BLaER1 treated with 17β-estradiol and CSF1 and Interleukin-3, amounts not matched to agents 10 nM and 100 nM (cell line): ENCODE measurements around the gene EPSTI1.

Experiments used
- H3K27ac ChIP-seq, 11 experiments: shearing (Covaris generic); formaldehyde crosslinking; 2 replicates each; pipeline ENCODE4 v1.8.1; 2022
- H3K27me3 ChIP-seq, 11 experiments: shearing (Covaris generic); formaldehyde crosslinking; 2 replicates each; pipeline ENCODE4 v1.8.1; 2022
- H3K36me3 ChIP-seq, 11 experiments: shearing (Covaris generic); formaldehyde crosslinking; 2 replicates each; pipeline ENCODE4 v1.8.1; 2022
- H3K4me1 ChIP-seq, 10 experiments: shearing (Covaris generic); formaldehyde crosslinking; 2 replicates each; pipeline ENCODE4 v1.8.1; 2022
- H3K4me2 ChIP-seq, 11 experiments: shearing (Covaris generic); formaldehyde crosslinking; 2 replicates each; pipeline ENCODE4 v1.8.1; 2022
- H3K4me3 ChIP-seq, 10 experiments: shearing (Covaris generic); formaldehyde crosslinking; 2 replicates each; pipeline ENCODE4 v1.8.1; 2022
- H3K9ac ChIP-seq, 11 experiments: shearing (Covaris generic); formaldehyde crosslinking; 2 replicates each; pipeline ENCODE4 v1.8.1; 2022
- H3K9me3 ChIP-seq, 11 experiments: shearing (Covaris generic); formaldehyde crosslinking; replicated peaks in 1 of 11; 2 replicates each; pipeline ENCODE4 v1.8.1; 2022
- H4K20me1 ChIP-seq, 11 experiments: shearing (Covaris generic); formaldehyde crosslinking; 2 replicates each; pipeline ENCODE4 v1.8.1; 2022
- Cebpa-rat ChIP-seq, 11 experiments: shearing (Covaris generic); IDR thresholded peaks; 2 replicates each; pipeline ENCODE4 v1.8.1; 2022

Gene EPSTI1

DNA sequence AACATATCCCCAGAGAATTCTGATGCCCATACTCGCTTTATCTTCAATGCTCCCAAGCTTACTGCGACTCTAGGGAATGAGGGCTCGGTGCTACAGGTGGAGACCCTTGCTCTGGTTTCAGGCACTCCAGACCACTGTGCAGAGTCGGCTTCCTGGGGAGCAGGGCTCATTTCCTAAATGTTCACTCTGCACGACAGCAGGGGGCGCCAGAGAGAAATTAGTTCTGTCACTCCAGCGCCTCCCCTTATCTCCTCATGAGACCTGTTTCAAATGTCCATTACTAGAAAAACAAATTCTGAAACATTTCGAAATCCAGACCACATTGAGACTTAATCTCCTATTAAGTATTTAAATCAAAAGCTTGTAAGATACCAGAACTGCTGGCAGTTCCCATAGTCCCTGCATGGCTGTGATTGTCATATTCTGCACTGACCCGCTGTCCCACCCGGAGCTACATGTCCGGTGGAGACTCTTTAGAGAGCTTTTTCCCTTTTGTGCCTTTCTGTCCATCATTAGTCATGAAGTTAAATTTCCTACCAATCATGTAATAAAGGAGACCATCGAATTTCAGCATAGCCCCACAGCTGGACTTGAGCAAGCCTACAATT, 22.4 kb downstream of the EPSTI1 start:
- H3K4me1 ChIP-seq: no peaks in the 10 kb centered on the region
- no peaks in the 10 kb centered on the region for H3K9me3 ChIP-seq
- H3K27ac ChIP-seq: no peak overlapping the region
- no peak overlapping the region for H3K4me2 ChIP-seq
- no peak for TF ChIP-seq Cebpa-rat (IDR thresholded peaks at IDR 0.05)
- H3K9ac ChIP-seq: no peak overlapping the region
- no peaks in the 10 kb centered on the region; a peak in 1 of 22 replicates for H4K20me1 ChIP-seq
- H3K36me3 ChIP-seq: peaks cover 0 to 30% (median 0%) of the 10 kb centered on the region in 11 experiments; a peak in 3 of 22 replicates
- H3K27me3 ChIP-seq: no peaks in the 10 kb centered on the region
- H3K4me3 ChIP-seq: no peak overlapping the region

DNA sequence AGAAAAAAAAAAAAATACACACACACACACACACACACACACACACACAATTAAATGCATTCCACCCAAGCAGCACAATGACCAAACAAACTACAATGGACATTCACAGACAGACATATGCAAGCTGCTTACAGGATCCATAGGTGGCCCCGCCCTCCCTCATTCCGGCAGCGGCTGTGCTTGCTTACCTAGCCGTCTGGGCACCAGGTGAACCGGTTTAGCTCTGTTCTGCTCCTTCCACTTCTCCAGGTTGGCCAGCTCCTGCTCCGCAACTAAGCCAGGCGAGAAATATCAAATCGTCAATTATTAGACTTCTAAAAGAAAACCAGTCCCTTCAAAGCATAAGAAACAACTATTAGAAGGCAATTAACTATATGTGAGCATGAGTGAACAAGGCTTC, 23.1 kb downstream of the EPSTI1 start:
- peaks cover 0 to 37% (median 0%) of the 10 kb centered on the region in 11 experiments; a peak in 4 of 22 replicates for H3K36me3 ChIP-seq
- H3K27me3 ChIP-seq: no peaks in the 10 kb centered on the region
- H3K4me2 ChIP-seq: no peak overlapping the region
- no peaks in the 10 kb centered on the region for H3K4me1 ChIP-seq
- no peak overlapping the region for H3K27ac ChIP-seq
- no peaks in the 10 kb centered on the region; a peak in 1 of 22 replicates for H4K20me1 ChIP-seq
- H3K9ac ChIP-seq: no peak overlapping the region
- TF ChIP-seq Cebpa-rat (IDR thresholded peaks at IDR 0.05): no peak
- H3K9me3 ChIP-seq: no peaks in the 10 kb centered on the region
- H3K4me3 ChIP-seq: no peak overlapping the region

DNA sequence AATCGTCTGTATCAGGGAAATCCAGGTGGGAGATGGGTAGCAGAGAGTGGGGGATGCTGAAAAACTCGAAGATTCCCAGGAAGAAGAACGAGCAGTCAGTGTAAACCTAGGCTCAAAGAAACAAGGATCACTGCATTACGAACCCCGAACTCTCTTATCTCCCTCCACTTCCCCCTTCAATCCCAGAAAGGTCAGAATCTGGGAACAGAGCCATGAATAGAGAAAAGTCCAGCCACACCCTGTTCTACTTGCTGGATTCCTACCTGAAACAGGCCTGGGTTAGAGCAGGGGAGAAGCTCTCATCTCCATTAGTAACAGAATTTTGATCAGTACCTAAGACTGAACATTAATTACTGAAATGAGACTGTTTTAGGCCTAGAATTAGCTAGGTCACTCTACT, 24.4 kb downstream of the EPSTI1 start:
- Histone ChIP-seq H3K4me3 (no peak overlapping the region), H4K20me1 (no peaks in the 10 kb centered on the region; a peak in 1 of 22 replicates)

DNA sequence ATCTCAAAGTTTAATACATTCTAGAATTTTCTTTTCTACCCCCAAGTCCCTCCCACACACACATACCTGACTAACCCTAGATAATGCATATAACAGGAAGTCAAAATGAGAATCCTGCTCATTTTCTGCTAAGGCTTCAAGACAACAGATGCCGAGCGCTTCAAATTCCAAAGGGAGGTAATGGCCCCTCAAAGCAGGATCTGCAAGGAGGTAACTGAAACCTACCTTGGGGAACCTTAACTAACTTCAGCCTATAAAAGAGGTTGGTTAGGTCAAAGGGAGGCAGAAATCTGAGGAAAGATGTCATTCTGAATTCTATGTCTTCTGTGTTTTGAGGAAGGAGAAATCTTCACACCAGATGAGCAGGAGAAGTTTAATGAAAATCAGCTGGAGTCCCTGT, 26.8 kb downstream of the EPSTI1 start:
- peaks cover 0 to 8% (median 0%) of the 10 kb centered on the region in 10 experiments; a peak in 5 of 20 replicates for H3K4me1 ChIP-seq
- H3K9me3 ChIP-seq: no peaks in the 10 kb centered on the region
- H3K4me2 ChIP-seq: no peak overlapping the region
- no peak overlapping the region for H3K4me3 ChIP-seq
- no peaks in the 10 kb centered on the region for H3K27me3 ChIP-seq
- H3K36me3 ChIP-seq: peaks cover 0 to 69% (median 0%) of the 10 kb centered on the region in 11 experiments; a peak in 5 of 22 replicates
- H3K27ac ChIP-seq: no peak overlapping the region
- no peak for TF ChIP-seq Cebpa-rat (IDR thresholded peaks at IDR 0.05)
- H4K20me1 ChIP-seq: no peaks in the 10 kb centered on the region
- H3K9ac ChIP-seq: no peak overlapping the region

More for the DNA sequence above, 24.4 kb downstream of the EPSTI1 start:
- no peak for TF ChIP-seq Cebpa-rat (IDR thresholded peaks at IDR 0.05)
- H3K4me2 ChIP-seq: no peak overlapping the region
- H3K4me1 ChIP-seq: peaks cover 0 to 3% (median 0%) of the 10 kb centered on the region in 10 experiments; a peak in 5 of 20 replicates
- no peaks in the 10 kb centered on the region for H3K9me3 ChIP-seq
- H3K9ac ChIP-seq: no peak overlapping the region
- no peak overlapping the region for H3K27ac ChIP-seq
- no peaks in the 10 kb centered on the region for H3K27me3 ChIP-seq
- peaks cover 0 to 50% (median 0%) of the 10 kb centered on the region in 11 experiments; a peak in 4 of 22 replicates for H3K36me3 ChIP-seq

DNA sequence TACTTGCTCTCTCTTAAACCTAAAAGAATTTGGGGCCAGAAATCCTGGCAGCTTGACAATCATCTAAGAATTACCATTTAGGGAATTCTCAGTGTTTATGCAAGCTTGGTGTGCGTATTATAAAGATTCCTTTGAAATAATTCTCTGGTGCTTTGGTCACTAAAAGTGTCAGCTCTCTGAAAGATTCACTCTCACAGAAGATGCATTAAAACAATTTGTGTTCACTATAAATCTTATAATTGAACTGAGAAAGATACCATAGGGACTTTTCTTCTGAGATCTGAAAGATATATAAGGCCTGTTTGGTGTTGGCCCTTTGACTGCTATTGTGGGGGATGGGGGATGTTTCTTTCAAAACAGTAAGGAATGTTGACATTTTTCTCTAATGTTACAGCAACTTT, 27.3 kb downstream of the EPSTI1 start:
- Histone ChIP-seq H3K27me3 (no peaks in the 10 kb centered on the region), H3K4me1 (peaks cover 0 to 8% (median 0%) of the 10 kb centered on the region in 10 experiments; a peak in 5 of 20 replicates), H3K36me3 (peaks cover 0 to 72% (median 0%) of the 10 kb centered on the region in 11 experiments; a peak in 5 of 22 replicates), H3K9me3 (no peaks in the 10 kb centered on the region), H3K4me3 (no peak overlapping the region), H4K20me1 (no peaks in the 10 kb centered on the region), H3K9ac (no peak overlapping the region), H3K4me2 (no peak overlapping the region), H3K27ac (no peak overlapping the region)
- TF ChIP-seq Cebpa-rat (IDR thresholded peaks at IDR 0.05): no peak

DNA sequence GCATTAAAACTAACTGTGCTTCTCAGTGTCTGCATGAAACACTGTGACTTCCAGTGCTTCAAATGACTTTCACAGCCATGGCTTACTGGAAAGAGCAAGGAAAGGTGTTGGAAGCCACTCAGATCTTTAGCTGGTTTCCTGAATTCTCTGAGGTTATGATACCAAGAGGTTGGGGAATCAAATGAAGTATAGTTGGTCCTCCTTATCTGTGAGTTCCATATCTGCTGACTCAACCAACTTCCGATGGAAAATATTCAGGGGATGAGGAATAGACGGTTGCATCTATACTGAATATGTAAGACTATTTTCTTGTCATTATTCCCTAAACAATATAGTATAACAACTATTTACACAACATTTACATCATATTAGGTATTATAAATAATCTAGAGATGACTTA, 32.4 kb downstream of the EPSTI1 start:
- no peaks in the 10 kb centered on the region for H3K9me3 ChIP-seq
- H3K4me2 ChIP-seq: no peak overlapping the region
- no peak overlapping the region for H3K9ac ChIP-seq
- H3K4me3 ChIP-seq: no peak overlapping the region
- H3K4me1 ChIP-seq: peaks cover 0 to 8% (median 0%) of the 10 kb centered on the region in 10 experiments; a peak in 5 of 20 replicates
- TF ChIP-seq Cebpa-rat (IDR thresholded peaks at IDR 0.05): no peak
- H3K27me3 ChIP-seq: no peaks in the 10 kb centered on the region
- no peak overlapping the region for H3K27ac ChIP-seq
- no peaks in the 10 kb centered on the region for H4K20me1 ChIP-seq
- H3K36me3 ChIP-seq: peaks cover 0 to 85% (median 0%) of the 10 kb centered on the region in 11 experiments; a peak in 5 of 22 replicates

DNA sequence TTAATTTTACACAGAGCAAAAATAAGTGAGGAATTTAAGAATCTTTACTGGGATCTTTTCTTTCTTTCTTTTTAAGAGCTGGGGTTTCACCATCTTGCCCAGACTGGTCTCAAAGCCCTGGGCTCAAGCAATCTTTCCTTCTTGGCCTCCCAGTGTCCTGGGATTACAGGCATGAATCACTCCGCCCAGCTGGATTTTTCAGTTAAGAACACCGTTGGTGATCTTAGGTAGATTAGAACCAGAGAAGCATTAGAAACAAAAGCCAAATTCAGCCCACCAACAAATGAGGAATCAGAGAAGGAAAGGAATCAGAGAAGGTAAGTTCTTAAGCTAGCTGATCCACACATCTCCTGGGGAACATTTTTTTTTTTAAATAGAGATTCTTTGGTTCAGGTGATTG, 34.2 kb downstream of the EPSTI1 start:
- Histone ChIP-seq H3K27me3 (no peaks in the 10 kb centered on the region), H3K9ac (no peak overlapping the region)

DNA sequence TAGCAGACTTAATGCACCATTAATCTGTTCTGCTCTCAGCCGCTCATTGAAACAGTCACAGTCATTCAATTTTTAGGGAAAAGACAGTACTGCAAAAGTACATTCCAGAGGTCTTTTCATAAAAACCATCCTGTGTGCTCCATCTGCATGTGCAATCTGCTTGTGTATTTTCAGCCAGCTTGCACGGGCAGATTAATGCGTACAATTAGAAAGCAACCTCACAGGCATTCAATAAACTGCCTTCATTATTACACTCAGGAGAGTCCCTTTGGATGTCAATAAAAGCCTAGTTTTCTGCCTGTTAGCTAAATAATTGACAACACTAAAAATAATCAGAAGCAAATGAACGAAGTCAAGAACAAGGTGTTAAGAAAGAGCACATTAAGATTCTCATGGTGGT, 41.9 kb downstream of the EPSTI1 start:
- H3K9ac ChIP-seq: no peak overlapping the region
- peaks cover 0 to 74% (median 0%) of the 10 kb centered on the region in 11 experiments; a peak in 4 of 22 replicates for H3K36me3 ChIP-seq
- H3K4me1 ChIP-seq: no peaks in the 10 kb centered on the region
- no peak overlapping the region for H3K27ac ChIP-seq
- no peak for TF ChIP-seq Cebpa-rat (IDR thresholded peaks at IDR 0.05)
- H3K9me3 ChIP-seq: peaks cover 0 to 26% (median 5%) of the 10 kb centered on the region in 11 experiments; a peak in 15 of 22 replicates
- H3K4me3 ChIP-seq: no peak overlapping the region
- no peaks in the 10 kb centered on the region for H4K20me1 ChIP-seq
- no peaks in the 10 kb centered on the region for H3K27me3 ChIP-seq
- H3K4me2 ChIP-seq: no peak overlapping the region

More for the DNA sequence above, 34.2 kb downstream of the EPSTI1 start:
- Histone ChIP-seq H3K4me2 (no peak overlapping the region), H4K20me1 (no peaks in the 10 kb centered on the region), H3K4me3 (no peak overlapping the region), H3K27ac (no peak overlapping the region), H3K36me3 (peaks cover 0 to 85% (median 0%) of the 10 kb centered on the region in 11 experiments; a peak in 5 of 22 replicates), H3K9me3 (peaks cover 0 to 1% (median 0%) of the 10 kb centered on the region in 11 experiments; a peak in 1 of 22 replicates), H3K4me1 (peaks cover 0 to 7% (median 0%) of the 10 kb centered on the region in 10 experiments; a peak in 5 of 20 replicates)
- no peak for TF ChIP-seq Cebpa-rat (IDR thresholded peaks at IDR 0.05)

DNA sequence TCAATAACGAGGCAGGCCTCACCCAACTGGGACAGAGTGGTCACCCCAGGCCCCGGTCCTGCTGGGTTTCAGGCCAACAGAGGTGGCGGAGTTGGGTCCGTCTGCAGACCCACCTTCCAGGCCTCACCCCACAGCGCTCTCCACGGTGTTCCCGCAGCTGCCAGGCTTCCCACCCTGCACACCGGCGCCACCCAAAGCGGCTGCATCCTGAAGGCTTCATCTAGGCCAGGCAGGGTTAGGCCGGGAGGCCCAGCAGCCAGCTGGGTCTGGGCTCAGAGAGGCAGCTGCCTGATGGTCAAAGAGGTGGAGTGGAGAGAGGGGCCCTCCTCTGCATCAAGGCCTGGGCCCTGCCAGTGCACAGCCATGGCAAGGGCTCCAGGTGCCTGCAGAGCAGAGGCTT, 44.1 kb downstream of the EPSTI1 start:
- Histone ChIP-seq H3K27me3 (no peaks in the 10 kb centered on the region), H3K36me3 (peaks cover 0 to 66% (median 0%) of the 10 kb centered on the region in 11 experiments; a peak in 4 of 22 replicates), H3K4me3 (no peak overlapping the region), H3K9ac (no peak overlapping the region), H3K4me1 (no peaks in the 10 kb centered on the region), H4K20me1 (no peaks in the 10 kb centered on the region), H3K27ac (no peak overlapping the region), H3K9me3 (peaks cover 0 to 33% (median 9%) of the 10 kb centered on the region in 11 experiments; a peak in 16 of 22 replicates), H3K4me2 (no peak overlapping the region)
- no peak for TF ChIP-seq Cebpa-rat (IDR thresholded peaks at IDR 0.05)
